ENCODE results near the gene ZFYVE9.

The ZFYVE9 gene

DNA sequence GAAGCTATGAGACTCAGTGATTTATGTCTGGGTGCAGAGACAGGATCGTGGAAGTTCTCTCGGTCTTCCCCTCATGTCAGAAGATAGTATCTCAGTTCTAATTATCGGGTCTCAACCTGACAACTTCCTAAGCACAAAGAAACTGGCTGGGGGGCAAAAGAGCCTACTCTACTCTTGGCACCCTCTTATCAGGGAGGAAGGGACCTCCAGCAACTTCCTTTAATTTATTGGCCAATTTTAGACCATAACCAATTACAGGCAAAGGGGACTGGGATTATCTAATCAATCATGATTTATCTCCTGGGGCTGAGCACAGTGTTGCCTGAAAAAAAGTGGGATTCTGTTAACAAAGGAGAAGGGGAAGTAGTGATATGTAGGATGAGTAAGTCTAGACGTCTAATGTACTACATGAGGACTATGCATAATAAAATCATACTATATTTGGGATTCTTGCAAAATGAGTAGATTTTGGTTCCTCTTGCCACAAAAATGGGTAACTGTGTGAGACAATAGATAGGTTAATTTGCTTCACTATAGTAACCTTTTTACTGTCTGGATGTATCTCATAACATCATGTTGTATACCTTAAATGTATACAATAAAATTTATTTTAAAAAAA lies 98.8 kb downstream of the ZFYVE9 start:
- H3K9me3 ChIP-seq = no peaks in the 10 kb centered on the region
- no peaks in the 10 kb centered on the region for H3K36me3 ChIP-seq
- H3K27ac ChIP-seq = no peak overlapping the region
- peaks cover 21 to 27% of the 10 kb centered on the region in 2 experiments for H3K4me1 ChIP-seq (ENCODE audit: control insufficient read depth in 1 of 2, insufficient read depth in 1 of 2, low read depth in 1 of 2, low read length in 1 of 2)
- TF ChIP-seq, protein P1, sequence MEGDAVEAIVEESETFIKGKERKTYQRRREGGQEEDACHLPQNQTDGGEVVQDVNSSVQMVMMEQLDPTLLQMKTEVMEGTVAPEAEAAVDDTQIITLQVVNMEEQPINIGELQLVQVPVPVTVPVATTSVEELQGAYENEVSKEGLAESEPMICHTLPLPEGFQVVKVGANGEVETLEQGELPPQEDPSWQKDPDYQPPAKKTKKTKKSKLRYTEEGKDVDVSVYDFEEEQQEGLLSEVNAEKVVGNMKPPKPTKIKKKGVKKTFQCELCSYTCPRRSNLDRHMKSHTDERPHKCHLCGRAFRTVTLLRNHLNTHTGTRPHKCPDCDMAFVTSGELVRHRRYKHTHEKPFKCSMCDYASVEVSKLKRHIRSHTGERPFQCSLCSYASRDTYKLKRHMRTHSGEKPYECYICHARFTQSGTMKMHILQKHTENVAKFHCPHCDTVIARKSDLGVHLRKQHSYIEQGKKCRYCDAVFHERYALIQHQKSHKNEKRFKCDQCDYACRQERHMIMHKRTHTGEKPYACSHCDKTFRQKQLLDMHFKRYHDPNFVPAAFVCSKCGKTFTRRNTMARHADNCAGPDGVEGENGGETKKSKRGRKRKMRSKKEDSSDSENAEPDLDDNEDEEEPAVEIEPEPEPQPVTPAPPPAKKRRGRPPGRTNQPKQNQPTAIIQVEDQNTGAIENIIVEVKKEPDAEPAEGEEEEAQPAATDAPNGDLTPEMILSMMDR (IDR thresholded peaks at IDR 0.05) = no peak
- H3K27me3 ChIP-seq = peaks cover 62% of the 10 kb centered on the region
- H3K4me3 ChIP-seq (ENCODE audit: low read depth in 1 of 2, low read length in 1 of 2) = no peak overlapping the region

- peaks cover 21 to 27% of the 10 kb centered on the region in 2 experiments for H3K4me1 ChIP-seq (ENCODE audit: control insufficient read depth in 1 of 2, insufficient read depth in 1 of 2, low read depth in 1 of 2, low read length in 1 of 2)
- no peaks in the 10 kb centered on the region for H3K36me3 ChIP-seq
- TF ChIP-seq, protein P1 (IDR thresholded peaks at IDR 0.05) = no peak
- H3K4me3 ChIP-seq (ENCODE audit: low read depth in 1 of 2, low read length in 1 of 2) = no peak overlapping the region
- H3K27me3 ChIP-seq = peaks cover 35% of the 10 kb centered on the region
- H3K27ac ChIP-seq = no peak overlapping the region
- no peaks in the 10 kb centered on the region for H3K9me3 ChIP-seq
Measured at GRCh38 chr1:52243221-52243987, 101.5 kb downstream of the ZFYVE9 start.

DNA sequence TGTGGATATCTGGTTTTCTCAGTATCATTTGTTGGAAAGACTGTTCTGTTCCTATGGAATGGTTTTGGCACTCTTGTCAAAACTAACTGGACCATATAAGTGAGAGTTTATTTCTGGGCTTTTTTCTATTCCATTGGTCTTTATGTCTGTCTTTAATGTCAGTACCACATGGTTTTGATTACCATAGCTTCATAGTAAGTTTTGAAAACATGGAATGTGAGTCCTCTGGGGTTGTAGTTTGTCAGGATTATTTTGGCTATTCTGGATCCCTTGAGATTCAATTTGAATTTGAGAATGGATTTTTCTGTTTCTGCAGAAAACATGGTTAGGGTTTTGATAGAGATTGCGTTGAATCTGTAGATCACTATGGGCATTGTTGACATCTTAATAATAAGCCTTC lies 107.9 kb downstream of the ZFYVE9 start:
- no peaks in the 10 kb centered on the region for H3K36me3 ChIP-seq
- no peak overlapping the region for H3K27ac ChIP-seq
- no peaks in the 10 kb centered on the region for H3K27me3 ChIP-seq
- H3K4me1 ChIP-seq (ENCODE audit: control insufficient read depth in 1 of 2, insufficient read depth in 1 of 2, low read depth in 1 of 2, low read length in 1 of 2) = no peaks in the 10 kb centered on the region
- no peak overlapping the region for H3K4me3 ChIP-seq (ENCODE audit: low read depth in 1 of 2, low read length in 1 of 2)
- TF ChIP-seq, protein P1 (IDR thresholded peaks at IDR 0.05) = no peak
- H3K9me3 ChIP-seq = no peaks in the 10 kb centered on the region

GRCh38 chr1:52253421-52253820 lies 111.5 kb downstream of the ZFYVE9 start:
- TF ChIP-seq, protein P1 (IDR thresholded peaks at IDR 0.05) = no peak

GRCh38 chr1:52259886-52260285 lies 118.0 kb downstream of the ZFYVE9 start:
- H3K36me3 ChIP-seq = no peaks in the 10 kb centered on the region
- H3K4me3 ChIP-seq (ENCODE audit: low read depth in 1 of 2, low read length in 1 of 2) = no peak overlapping the region
- no peaks in the 10 kb centered on the region for H3K27me3 ChIP-seq
- no peak overlapping the region for H3K27ac ChIP-seq
- H3K9me3 ChIP-seq = no peaks in the 10 kb centered on the region
- H3K4me1 ChIP-seq (ENCODE audit: control insufficient read depth in 1 of 2, insufficient read depth in 1 of 2, low read depth in 1 of 2, low read length in 1 of 2) = no peaks in the 10 kb centered on the region
- TF ChIP-seq, protein P1 (IDR thresholded peaks at IDR 0.05) = no peak

More at GRCh38 chr1:52253421-52253820, 111.5 kb downstream of the ZFYVE9 start:
- Histone ChIP-seq H3K4me1 (ENCODE audit: control insufficient read depth in 1 of 2, insufficient read depth in 1 of 2, low read depth in 1 of 2, low read length in 1 of 2) (no peaks in the 10 kb centered on the region), H3K27ac (no peak overlapping the region), H3K4me3 (ENCODE audit: low read depth in 1 of 2, low read length in 1 of 2) (no peak overlapping the region), H3K27me3 (no peaks in the 10 kb centered on the region), H3K9me3 (no peaks in the 10 kb centered on the region), H3K36me3 (no peaks in the 10 kb centered on the region)
